Raji (cell line): Measurements from ENCODE around the gene SCO2.
A peak's percentile ranks its signal among the peaks of the same experiment; 100 is the strongest.

Source experiments
- POLR2A ChIP-seq: IDR thresholded peaks from 2 replicates; pipeline ENCODE4 v1.6.1; 2011; ENCODE audit warnings: low read depth, low read length, control low read depth; ENCODE audit not compliant: insufficient read depth

SCO2 gene

DNA sequence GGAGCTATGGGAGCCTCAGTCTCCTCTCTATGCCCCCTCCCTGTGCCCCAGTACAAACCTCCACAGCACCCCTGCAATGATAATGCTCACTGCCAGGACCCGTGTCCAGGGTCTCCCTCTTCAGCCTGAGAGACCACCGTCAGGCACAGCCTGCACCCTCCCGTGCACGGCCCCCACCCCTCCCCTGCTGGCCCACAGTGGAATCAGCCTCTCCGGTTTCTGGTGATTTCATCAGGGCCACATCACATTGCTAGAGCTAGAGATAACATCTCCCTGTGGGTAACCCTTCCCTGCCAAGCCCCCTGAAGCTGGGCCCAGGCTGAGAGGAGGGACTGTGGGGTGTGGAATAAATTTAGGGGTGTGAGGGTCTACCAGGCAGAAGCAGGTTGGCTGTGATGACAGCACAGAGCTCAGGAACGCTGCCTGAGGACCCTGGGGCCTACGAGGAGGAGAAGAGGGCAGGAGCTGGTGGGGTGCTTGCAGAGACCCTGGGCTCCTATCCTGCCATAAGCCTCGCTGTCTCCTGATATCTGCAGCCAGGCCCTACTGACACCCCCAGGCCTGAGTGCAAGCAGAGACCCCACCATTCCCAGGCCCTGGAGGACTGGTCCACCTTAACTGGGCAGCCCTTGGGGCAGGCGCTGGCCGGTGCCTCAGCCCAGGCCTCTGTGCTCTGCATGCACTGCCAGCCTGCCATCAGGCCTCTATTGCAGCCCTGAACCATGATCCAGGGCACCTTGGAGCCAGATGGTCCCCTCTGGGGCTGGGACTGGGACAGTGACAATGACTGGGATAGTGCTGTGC is 20.3 kb upstream of the SCO2 start, which contains the start of gene KLHDC7B:
Gene KLHDC7B (plus strand): TSS at position 378 of the 804 bp plus-strand sequence. CDS start 345 bp downstream, at position 723.
- no peak for TF ChIP-seq POLR2A

GRCh38 chr22:50544746-50545253 is 19.4 kb upstream of the SCO2 start:
- no peak for TF ChIP-seq POLR2A

DNA sequence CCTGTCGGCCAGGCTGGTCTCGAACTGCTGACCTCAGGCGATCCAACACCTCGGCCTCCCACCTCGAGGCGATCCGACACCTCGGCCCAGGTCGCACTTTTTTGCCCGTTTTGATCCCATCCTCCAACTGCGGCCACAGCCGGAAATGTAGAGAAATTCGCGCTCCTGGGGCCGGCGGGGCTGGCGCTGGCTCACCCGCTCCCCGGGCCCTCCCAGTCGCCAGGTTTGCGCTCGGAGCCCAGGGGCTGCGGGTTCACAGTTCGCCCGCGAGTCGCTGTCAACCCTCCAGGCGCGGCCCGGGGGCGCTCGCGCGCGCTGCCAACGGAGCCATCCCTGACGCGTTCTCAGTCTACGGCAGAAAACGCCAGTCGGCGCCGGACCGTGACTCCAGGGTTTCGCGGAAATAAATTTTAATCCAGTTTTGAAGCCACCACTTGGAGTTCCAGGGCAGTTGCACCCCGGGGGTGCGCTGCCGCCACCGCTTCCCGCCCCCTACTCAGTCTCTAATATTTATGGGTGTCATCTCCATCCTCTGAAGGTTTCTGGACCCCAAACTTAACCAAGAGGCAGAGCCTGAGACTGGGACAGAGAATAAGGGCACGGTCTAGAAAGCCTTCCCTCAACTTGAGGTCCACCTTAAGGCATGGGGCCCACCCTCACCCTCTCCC is 18.8 kb upstream of the SCO2 start:
- TF ChIP-seq POLR2A, result no peak

- no peak for TF ChIP-seq POLR2A
Measured at GRCh38 chr22:50542416-50542927, 17.1 kb upstream of the SCO2 start.

DNA sequence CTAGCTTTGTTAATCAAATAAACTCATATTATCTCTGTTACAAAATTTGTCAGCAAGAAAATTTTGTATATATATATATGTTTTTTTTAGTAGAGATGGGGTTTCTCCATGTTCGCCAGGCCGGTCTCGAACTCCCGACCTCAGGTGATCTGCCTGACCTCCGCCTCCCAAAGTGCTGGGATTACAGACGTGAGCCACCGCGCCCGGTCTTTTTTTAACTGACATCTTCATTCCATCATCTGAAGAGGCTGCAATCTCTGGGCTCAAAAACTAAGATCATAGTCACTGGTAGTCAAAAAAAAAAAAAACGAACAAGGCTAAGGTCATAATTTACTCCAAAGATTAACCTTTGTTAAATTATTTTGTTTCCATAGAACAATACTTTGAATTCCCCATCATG is 15.0 kb upstream of the SCO2 start:
- TF ChIP-seq POLR2A, result no peak

DNA sequence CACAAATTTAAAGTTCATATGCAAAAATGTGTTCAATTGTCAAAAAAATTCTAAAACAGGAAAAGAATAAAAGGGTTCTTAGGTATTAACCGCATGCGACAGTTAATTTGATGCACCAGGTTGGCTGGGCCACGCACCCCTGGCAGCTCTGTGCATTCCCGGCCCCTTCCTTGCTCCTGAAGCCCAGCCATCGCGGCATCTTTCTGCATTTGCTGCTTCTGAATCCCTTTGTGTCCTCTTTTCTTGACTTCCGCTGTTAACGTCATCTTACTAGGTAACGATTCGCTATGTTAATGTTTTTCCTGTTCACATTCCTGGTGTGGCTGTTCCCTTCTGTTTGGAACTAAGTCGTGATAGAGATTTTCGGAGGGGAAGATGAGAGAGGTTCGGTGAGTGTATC is 12.4 kb upstream of the SCO2 start:
- TF ChIP-seq POLR2A, result no peak

DNA sequence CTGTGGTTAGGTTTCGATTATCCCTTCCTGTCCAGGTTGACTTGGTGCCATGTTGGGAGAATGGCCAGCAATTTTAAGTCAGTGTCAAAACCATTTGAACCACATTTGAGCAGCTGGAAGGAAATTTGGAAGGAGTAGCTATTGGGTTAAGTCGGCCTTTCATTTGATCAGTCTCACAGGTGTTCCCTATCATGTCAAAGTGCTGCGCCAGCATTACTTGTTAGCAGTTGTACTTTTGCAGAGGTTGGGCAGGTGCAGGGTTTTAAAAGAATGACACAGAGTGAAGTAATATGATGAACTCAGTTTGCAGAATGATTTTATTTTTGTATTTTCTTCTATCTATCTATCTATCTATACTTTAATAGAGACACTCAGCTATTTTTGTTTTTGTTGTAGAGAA is 10.8 kb upstream of the SCO2 start:
- no peak for TF ChIP-seq POLR2A

GRCh38 chr22:50535113-50535512 is 9.7 kb upstream of the SCO2 start:
- peak; percentile 53 for TF ChIP-seq POLR2A

DNA sequence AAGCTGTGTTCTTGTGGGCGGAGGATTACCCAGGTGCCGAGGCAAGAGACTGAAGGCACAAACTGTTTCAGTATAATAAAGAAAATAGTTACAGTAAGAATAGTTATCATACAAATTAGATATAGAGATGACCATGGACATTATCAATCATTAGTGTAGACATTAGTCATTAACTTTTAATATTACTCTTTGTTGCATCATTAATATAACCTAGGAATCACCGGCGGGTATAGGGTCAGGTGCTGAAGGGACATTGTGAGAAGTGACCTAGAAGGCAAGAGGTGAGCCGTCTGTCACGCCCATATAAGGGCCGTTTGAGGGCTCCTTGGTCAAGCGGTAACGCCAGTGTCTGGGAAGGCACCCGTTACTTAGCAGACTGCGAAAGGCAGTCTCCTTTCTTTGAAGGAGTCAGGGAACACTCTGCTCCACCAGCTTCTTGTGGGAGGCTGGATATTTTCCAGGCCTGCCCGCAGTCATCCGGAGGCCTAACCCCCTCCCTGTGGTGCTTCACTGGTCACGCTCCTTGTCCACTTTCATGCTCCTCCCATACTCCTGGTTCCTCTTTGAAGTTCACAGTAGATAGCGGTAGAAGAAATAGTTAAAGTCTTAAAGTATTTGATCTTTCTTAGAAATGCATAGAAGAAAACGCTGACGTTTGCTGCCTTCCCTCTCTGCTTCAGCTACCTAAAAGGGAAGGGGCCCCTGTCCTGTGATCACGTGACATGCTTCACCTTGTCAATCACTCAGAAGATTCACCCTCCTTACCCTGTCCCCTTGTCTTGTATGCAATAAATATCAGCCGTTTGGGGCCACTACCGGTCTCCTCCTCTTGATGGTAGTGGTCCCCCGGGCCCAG is 8.7 kb upstream of the SCO2 start:
- TF ChIP-seq POLR2A, result peak; percentile 64

- no peak for TF ChIP-seq POLR2A
Measured at GRCh38 chr22:50532824-50533796, 7.7 kb upstream of the SCO2 start.

GRCh38 chr22:50531962-50532674 is 6.7 kb upstream of the SCO2 start:
- no peak; the same call in 1 of the 2 replicates for TF ChIP-seq POLR2A

DNA sequence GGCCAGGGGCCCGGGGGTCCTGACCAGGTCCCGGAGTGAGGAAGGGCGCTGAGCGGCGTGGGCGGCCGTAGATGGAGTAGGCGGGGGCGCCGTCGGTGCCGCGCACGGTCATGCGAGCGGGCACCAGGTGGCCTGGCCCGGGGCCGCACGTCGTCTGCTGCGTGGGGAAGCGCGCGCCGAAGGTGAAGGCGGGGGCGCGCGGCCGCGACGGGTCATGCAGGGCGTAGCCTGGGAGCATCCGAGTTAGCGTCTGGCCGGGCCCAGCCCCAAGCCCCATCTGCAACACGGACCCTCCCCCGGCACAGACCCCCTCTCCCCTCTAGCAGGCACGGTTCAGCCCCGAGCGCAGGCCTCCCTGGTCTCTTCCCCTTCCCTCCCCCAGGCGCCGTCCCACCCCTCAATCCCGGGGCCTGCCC is 6.2 kb upstream of the SCO2 start:
- peak; percentile 67 for TF ChIP-seq POLR2A

- TF ChIP-seq POLR2A, result peak; percentile 72
Measured at GRCh38 chr22:50530877-50531545, 5.6 kb upstream of the SCO2 start.
